HL-60/S4 treated with retinoic acid at 250 ng/mL for 4 days and 3 days (cell line): ENCODE results near the gene ZCCHC9.
"Not testable (repeated sequence)": the region's sequence is repeated elsewhere in the genome, so short reads cannot be mapped to it uniquely, and the experiment has no call there.

Experiments
- in situ Hi-C: fragments of 300-500 bp; cut with MboI; formaldehyde crosslinking; loops from 2 replicates; pipeline ENCODE4 v1.7.0; 2022; ENCODE audit warnings: low sequenced_read_pairs

Gene ZCCHC9

GRCh38 chr5:81301271-81302015 lies at the start of gene ZCCHC9:
Gene ZCCHC9 (plus strand): TSS chr5:81301587. CDS start chr5:81304758, 3,171 bp downstream.
- in situ Hi-C loops: no loop called here

GRCh38 chr5:81251922-81252321 lies 49.5 kb upstream of the ZCCHC9 start:
- in situ Hi-C loops: no loop called here

- in situ Hi-C loops: no loop called here
Measured at GRCh38 chr5:81252904-81253303, 48.5 kb upstream of the ZCCHC9 start.

GRCh38 chr5:81253875-81254274 lies 47.5 kb upstream of the ZCCHC9 start:
- in situ Hi-C loops: no loop called here

GRCh38 chr5:81254886-81255559 lies 46.4 kb upstream of the ZCCHC9 start:
- in situ Hi-C loops: no loop called here

- in situ Hi-C loops: no loop called here
Measured at GRCh38 chr5:81256766-81257165, 44.6 kb upstream of the ZCCHC9 start.

GRCh38 chr5:81262796-81263195 lies 38.6 kb upstream of the ZCCHC9 start:
- in situ Hi-C loops: not testable (repeated sequence)

GRCh38 chr5:81265101-81265500 lies 36.3 kb upstream of the ZCCHC9 start:
- in situ Hi-C loops: no loop called here

GRCh38 chr5:81268521-81269196 lies 32.7 kb upstream of the ZCCHC9 start:
- in situ Hi-C loops: no loop called here

GRCh38 chr5:81269751-81270393 lies 31.5 kb upstream of the ZCCHC9 start:
- in situ Hi-C loops: no loop called here

GRCh38 chr5:81270394-81271027 lies 30.9 kb upstream of the ZCCHC9 start:
- in situ Hi-C loops: not testable (repeated sequence)

- in situ Hi-C loops: no loop called here
Measured at GRCh38 chr5:81283976-81284375, 17.4 kb upstream of the ZCCHC9 start.

- in situ Hi-C loops: no loop called here
Measured at GRCh38 chr5:81286059-81286617, 15.2 kb upstream of the ZCCHC9 start.

- in situ Hi-C loops: no loop called here
Measured at GRCh38 chr5:81288021-81288433, 13.4 kb upstream of the ZCCHC9 start.

- in situ Hi-C loops: no loop called here
Measured at GRCh38 chr5:81290146-81290545, 11.2 kb upstream of the ZCCHC9 start.

- in situ Hi-C loops: no loop called here
Measured at GRCh38 chr5:81292130-81292529, 9.3 kb upstream of the ZCCHC9 start.

- in situ Hi-C loops: not testable (repeated sequence)
Measured at GRCh38 chr5:81294021-81294420, 7.4 kb upstream of the ZCCHC9 start.

- in situ Hi-C loops: no loop called here
Measured at GRCh38 chr5:81297531-81297930, 3.9 kb upstream of the ZCCHC9 start.

- in situ Hi-C loops: no loop called here
Measured at GRCh38 chr5:81300921-81301270, 491 bp upstream of the ZCCHC9 start.

- in situ Hi-C loops: no loop called here
Measured at GRCh38 chr5:81302596-81302995, 1.2 kb downstream of the ZCCHC9 start.

- in situ Hi-C loops: no loop called here
Measured at GRCh38 chr5:81303563-81303962, 2.2 kb downstream of the ZCCHC9 start.
